ENCODE measurements around the gene KIZ.

Gene KIZ

DNA sequence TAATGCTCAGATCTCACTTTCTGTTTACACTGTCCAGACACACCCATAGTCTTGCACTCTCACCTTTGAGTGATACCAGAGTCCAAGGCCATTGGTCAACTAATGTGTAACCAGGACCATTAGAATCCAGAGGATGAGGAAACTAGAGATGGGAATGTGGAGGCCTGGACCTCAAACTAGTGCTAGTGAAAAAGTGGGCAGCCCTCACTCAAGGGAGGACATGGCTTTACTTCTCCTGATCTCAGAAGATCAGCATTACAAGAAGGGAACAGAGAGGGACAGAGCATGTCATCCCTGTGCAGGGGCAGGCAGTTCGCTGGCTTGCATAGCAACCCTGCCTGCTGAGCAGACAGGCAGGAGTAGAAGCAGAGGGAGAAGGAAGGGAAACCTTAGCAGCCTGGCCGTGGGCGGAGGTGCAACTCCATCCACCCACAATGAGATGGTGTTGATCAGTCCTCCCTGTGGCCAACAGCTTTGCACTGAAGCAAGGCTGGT, 154.7 kb downstream of the KIZ start:
- TF ChIP-seq, protein P1, sequence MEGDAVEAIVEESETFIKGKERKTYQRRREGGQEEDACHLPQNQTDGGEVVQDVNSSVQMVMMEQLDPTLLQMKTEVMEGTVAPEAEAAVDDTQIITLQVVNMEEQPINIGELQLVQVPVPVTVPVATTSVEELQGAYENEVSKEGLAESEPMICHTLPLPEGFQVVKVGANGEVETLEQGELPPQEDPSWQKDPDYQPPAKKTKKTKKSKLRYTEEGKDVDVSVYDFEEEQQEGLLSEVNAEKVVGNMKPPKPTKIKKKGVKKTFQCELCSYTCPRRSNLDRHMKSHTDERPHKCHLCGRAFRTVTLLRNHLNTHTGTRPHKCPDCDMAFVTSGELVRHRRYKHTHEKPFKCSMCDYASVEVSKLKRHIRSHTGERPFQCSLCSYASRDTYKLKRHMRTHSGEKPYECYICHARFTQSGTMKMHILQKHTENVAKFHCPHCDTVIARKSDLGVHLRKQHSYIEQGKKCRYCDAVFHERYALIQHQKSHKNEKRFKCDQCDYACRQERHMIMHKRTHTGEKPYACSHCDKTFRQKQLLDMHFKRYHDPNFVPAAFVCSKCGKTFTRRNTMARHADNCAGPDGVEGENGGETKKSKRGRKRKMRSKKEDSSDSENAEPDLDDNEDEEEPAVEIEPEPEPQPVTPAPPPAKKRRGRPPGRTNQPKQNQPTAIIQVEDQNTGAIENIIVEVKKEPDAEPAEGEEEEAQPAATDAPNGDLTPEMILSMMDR (IDR thresholded peaks at IDR 0.05; ENCODE audit: insufficient read depth, low read length, missing control alignments): no peak
- CTCF ChIA-PET: no interaction called here
- no peak overlapping the region for H3K4me3 ChIP-seq (ENCODE audit: low read depth, low read length)
- POLR2A ChIA-PET: no interaction called here
- no peak for DNase-seq (ENCODE audit: low read depth, low spot score)

DNA sequence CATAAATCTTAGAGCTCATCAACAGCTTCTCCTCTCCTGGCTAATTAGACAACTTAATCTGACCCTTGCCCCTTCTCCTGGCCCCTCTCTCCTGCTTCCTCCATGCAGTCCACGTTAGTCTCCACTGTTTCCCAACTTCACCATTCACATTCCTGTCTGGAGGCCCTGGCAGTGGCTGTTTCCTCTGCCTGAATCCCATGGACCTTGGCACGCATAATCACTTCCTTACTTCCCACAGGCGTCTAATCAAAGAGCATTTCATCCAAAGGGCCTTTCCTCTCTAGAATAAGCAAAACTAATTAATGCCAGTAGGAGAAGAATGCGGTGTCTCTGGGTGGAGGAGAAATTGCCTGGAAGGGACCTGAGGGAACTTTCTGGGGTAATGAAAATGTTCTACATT, 160.9 kb downstream of the KIZ start:
- POLR2A ChIA-PET: no interaction called here
- TF ChIP-seq, protein P1 (IDR thresholded peaks at IDR 0.05; ENCODE audit: insufficient read depth, low read length, missing control alignments): no peak

DNA sequence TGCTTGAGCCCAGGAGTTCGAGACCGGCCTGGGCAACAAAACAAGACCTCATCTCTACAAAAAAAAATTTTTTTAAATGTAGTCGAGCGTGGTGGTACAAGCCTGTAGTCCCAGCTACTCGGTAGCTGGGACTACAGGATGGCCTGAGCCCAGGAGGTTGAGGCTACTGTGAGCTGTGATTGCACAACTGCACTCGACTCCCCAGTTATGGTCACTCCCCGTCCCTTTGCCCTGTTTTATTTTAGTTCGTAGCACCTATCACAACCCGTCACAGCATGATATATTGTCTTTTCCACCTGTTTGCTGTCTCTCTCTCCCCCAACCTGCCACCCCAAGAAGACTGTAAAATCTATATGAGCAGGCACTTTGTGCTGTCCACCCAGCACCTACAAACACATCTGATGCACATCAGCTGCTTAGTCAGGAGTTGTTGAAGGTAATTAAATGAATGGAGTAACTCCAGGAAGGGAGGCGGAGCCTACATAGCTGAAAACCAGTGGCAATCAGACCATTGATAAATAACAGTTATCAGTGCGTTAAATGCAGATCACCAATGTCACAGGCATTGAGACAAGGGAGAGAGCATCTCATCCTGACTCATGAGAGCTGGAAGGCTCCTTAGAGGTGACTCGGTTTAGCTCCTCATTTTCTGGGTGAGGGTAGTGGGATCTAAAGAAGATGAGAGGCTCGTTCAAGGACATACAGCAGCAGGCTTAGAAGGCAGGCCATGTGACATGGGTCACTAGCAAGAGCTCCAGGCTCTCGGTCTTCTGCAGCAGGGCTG, 162.9 kb downstream of the KIZ start:
- H3K4me3 ChIP-seq (ENCODE audit: low read depth, low read length): no peak overlapping the region
- ChIA-PET CTCF (interaction anchor here (1.6 kb wide), 1 partner anchor 11 kb away, joined by 4 read pairs; no protein-coding TSS in a partner anchor), POLR2A (interaction anchor here (0.7 kb wide), 1 partner anchor 14 kb away, joined by 3 read pairs; the partner anchor contains the start of gene XRN2)
- TF ChIP-seq, protein P1 (IDR thresholded peaks at IDR 0.05; ENCODE audit: insufficient read depth, low read length, missing control alignments): no peak
- DNase-seq (ENCODE audit: low read depth, low spot score): no peak

More for the DNA sequence above, 160.9 kb downstream of the KIZ start:
- DNase-seq (ENCODE audit: low read depth, low spot score): no peak
- CTCF ChIA-PET: no interaction called here
- H3K4me3 ChIP-seq (ENCODE audit: low read depth, low read length): no peak overlapping the region

DNA sequence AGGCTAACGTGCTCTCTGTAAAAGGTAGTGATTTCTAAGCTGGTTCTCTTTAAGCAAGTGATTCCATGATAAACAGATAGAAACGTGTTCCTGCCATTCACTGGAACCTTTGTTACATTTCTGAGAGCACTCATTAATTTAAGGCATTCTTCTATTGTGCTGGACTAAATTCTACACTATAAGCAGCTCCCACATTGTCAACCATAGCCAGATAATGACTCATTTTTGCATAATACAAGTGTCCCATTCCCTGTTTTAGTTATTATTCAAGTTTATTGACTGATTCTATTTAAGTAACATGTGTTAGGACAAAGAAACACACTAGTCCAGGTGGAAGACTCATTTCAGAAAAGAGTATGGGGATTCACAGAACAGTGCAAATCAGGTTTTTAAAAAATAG, 163.8 kb downstream of the KIZ start:
- TF ChIP-seq, protein P1 (IDR thresholded peaks at IDR 0.05; ENCODE audit: insufficient read depth, low read length, missing control alignments): no peak
- CTCF ChIA-PET: interaction anchor here (1.6 kb wide), 1 partner anchor 10 kb away, joined by 4 read pairs; no protein-coding TSS in a partner anchor
- H3K4me3 ChIP-seq (ENCODE audit: low read depth, low read length): no peak overlapping the region
- DNase-seq (ENCODE audit: low read depth, low spot score): no peak
- POLR2A ChIA-PET: interaction anchor here (0.7 kb wide), 1 partner anchor 14 kb away, joined by 3 read pairs; the partner anchor contains the start of gene XRN2

DNA sequence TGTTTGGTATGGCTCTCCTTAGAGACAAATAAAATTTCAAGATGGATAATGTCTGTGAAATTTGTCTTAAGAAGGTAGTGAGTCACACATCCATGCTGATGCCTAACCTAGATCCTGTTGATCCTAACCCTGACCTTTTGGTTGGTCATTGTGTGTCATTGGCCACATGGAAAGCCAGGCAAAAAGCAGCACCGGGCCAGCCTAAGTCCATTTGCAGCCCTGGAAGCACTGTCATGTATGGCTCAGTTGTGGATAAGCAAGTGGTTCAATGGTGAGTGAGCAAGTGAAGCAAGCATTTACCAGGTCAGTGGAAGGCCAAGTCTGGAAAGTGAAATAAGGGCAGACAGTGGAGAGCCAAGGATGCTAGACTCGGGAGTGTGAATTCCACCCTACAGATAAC, 165.1 kb downstream of the KIZ start:
- no peak overlapping the region for H3K4me3 ChIP-seq (ENCODE audit: low read depth, low read length)
- CTCF ChIA-PET: no interaction called here
- DNase-seq (ENCODE audit: low read depth, low spot score): no peak
- TF ChIP-seq, protein P1 (IDR thresholded peaks at IDR 0.05; ENCODE audit: insufficient read depth, low read length, missing control alignments): no peak
- POLR2A ChIA-PET: no interaction called here

DNA sequence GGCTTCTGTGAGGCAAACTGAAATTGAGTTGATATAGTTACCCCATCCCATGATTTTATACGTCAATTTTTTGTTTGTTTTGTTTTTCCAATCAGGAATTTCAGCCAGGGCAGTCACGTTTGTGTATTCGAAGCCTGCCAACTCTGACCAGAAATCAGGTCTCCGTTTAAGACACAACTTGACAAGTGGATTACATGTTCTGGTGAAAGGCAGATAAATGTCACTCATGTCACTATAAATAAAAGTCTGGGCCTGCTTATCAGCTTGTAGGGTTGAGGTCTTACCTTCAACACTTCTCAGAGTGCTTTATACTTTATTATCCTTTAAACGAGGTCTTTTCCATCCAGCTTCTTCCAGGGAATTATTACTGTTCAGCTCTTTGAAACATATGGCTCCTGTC, 168.9 kb downstream of the KIZ start:
- H3K4me3 ChIP-seq (ENCODE audit: low read depth, low read length): no peak overlapping the region
- DNase-seq (ENCODE audit: low read depth, low spot score): no peak
- ChIA-PET CTCF (no interaction called here), POLR2A (no interaction called here)
- TF ChIP-seq, protein P1 (IDR thresholded peaks at IDR 0.05; ENCODE audit: insufficient read depth, low read length, missing control alignments): no peak
